BLaER1 treated with 17β-estradiol and CSF1 and Interleukin-3, amounts not matched to agents 10 nM and 100 nM (cell line): ENCODE results near the gene AFF3.
A peak's percentile ranks its signal among the peaks of the same experiment; 100 is the strongest.

Experiments used
- H3K27ac ChIP-seq, 11 experiments: shearing (Covaris generic); formaldehyde crosslinking; 2 replicates each; pipeline ENCODE4 v1.8.1; 2022
- H3K27me3 ChIP-seq, 11 experiments: shearing (Covaris generic); formaldehyde crosslinking; 2 replicates each; pipeline ENCODE4 v1.8.1; 2022
- H3K36me3 ChIP-seq, 11 experiments: shearing (Covaris generic); formaldehyde crosslinking; 2 replicates each; pipeline ENCODE4 v1.8.1; 2022
- H3K4me1 ChIP-seq, 10 experiments: shearing (Covaris generic); formaldehyde crosslinking; 2 replicates each; pipeline ENCODE4 v1.8.1; 2022
- H3K4me2 ChIP-seq, 11 experiments: shearing (Covaris generic); formaldehyde crosslinking; 2 replicates each; pipeline ENCODE4 v1.8.1; 2022
- H3K4me3 ChIP-seq, 10 experiments: shearing (Covaris generic); formaldehyde crosslinking; 2 replicates each; pipeline ENCODE4 v1.8.1; 2022
- H3K9ac ChIP-seq, 11 experiments: shearing (Covaris generic); formaldehyde crosslinking; 2 replicates each; pipeline ENCODE4 v1.8.1; 2022
- H3K9me3 ChIP-seq, 11 experiments: shearing (Covaris generic); formaldehyde crosslinking; replicated peaks in 1 of 11; 2 replicates each; pipeline ENCODE4 v1.8.1; 2022
- H4K20me1 ChIP-seq, 11 experiments: shearing (Covaris generic); formaldehyde crosslinking; 2 replicates each; pipeline ENCODE4 v1.8.1; 2022
- Cebpa-rat ChIP-seq, 11 experiments: shearing (Covaris generic); IDR thresholded peaks; 2 replicates each; pipeline ENCODE4 v1.8.1; 2022

Gene AFF3

DNA sequence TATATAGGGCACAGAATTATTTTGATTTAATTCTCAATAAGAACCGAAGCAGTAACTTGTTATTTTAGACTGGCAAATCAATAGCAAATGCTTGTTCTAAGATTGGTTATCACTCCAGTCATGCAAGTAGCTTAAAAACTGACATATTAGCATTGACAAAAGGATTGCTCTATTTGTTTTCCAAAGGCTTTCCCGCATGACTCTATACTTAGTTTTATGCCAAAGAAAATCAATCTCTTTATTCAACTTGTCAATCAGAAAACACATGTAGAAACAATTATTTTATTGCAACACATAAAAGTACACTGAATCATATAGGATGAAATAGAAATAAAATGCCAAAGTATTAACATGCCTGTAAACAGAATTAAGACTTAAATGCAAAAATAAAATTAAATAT is 108.4 kb downstream of the AFF3 start:
- H3K4me2 ChIP-seq = no peak overlapping the region
- no peaks in the 10 kb centered on the region for H3K27me3 ChIP-seq
- H4K20me1 ChIP-seq = peaks cover 0 to 31% (median 4%) of the 10 kb centered on the region in 11 experiments; a peak in 8 of 22 replicates
- H3K9ac ChIP-seq = no peak overlapping the region
- no peak overlapping the region for H3K27ac ChIP-seq
- H3K4me3 ChIP-seq = no peak overlapping the region
- TF ChIP-seq Cebpa-rat (IDR thresholded peaks at IDR 0.05) = no peak
- H3K4me1 ChIP-seq = 0 out of 20 replicates have a peak, but pooled peaks cover 0 to under 1% (median 0%) of the 10 kb centered on the region in 10 experiments
- H3K9me3 ChIP-seq = 0 out of 22 replicates have a peak, but pooled peaks cover 0 to 5% (median 0%) of the 10 kb centered on the region in 11 experiments
- peaks cover 0 to 13% (median 0%) of the 10 kb centered on the region in 11 experiments; a peak in 3 of 22 replicates for H3K36me3 ChIP-seq

DNA sequence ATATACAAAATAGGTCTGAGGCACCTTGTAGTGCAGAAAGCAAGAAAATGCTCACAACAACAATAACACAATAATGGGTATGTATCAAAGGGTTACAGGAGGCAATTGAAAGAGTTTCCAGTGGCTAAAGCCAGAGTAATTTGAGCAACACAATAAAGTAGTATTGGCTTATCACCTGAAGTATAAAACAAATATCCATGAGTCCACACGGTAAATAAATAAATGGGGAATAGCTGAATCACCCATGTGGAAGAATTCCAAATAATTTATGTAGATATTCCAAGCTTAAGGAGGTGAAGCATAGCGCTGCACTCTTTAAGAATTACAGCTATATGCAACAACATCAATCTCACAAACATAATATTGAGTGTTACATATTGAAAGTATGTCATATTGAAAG is 110.8 kb downstream of the AFF3 start:
- Histone ChIP-seq H3K27ac (no peak overlapping the region), H4K20me1 (peaks cover 0 to 35% (median 4%) of the 10 kb centered on the region in 11 experiments; a peak in 8 of 22 replicates), H3K27me3 (no peaks in the 10 kb centered on the region), H3K9me3 (0 out of 22 replicates have a peak, but pooled peaks cover 0 to 5% (median 0%) of the 10 kb centered on the region in 11 experiments), H3K36me3 (0 out of 22 replicates have a peak, but pooled peaks cover 0 to 13% (median 0%) of the 10 kb centered on the region in 11 experiments), H3K4me2 (no peak overlapping the region), H3K4me1 (no peaks in the 10 kb centered on the region), H3K9ac (no peak overlapping the region), H3K4me3 (no peak overlapping the region)
- no peak for TF ChIP-seq Cebpa-rat (IDR thresholded peaks at IDR 0.05)

DNA sequence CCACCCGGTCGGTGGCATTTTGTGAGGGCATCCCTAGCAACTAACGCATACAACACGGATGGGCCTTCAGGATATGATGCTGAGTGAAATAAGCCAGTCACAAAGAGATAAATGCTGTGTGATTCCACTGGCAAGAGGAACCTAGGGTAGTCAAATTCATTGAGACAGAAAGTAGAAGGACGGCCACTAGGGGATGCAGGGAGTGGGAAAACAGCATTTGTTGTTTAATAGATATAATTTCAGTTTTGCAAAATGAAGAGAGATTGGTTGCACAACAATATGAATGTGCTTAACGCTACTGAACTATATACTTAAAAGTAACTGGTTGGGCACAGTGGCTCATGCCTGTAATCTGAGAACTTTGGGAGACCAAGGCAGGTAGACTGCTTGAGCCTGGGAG is 112.9 kb downstream of the AFF3 start:
- no peak overlapping the region for H3K27ac ChIP-seq
- H3K9ac ChIP-seq = no peak overlapping the region
- H4K20me1 ChIP-seq = peaks cover 0 to 25% (median 0%) of the 10 kb centered on the region in 11 experiments; a peak in 6 of 22 replicates
- H3K4me3 ChIP-seq = no peak overlapping the region
- no peak for TF ChIP-seq Cebpa-rat (IDR thresholded peaks at IDR 0.05)
- H3K36me3 ChIP-seq = 0 out of 22 replicates have a peak, but pooled peaks cover 0 to 13% (median 0%) of the 10 kb centered on the region in 11 experiments
- peaks cover 0 to 5% (median 0%) of the 10 kb centered on the region in 11 experiments; a peak in 2 of 22 replicates for H3K9me3 ChIP-seq
- H3K4me1 ChIP-seq = no peaks in the 10 kb centered on the region
- no peaks in the 10 kb centered on the region for H3K27me3 ChIP-seq
- no peak overlapping the region for H3K4me2 ChIP-seq

DNA sequence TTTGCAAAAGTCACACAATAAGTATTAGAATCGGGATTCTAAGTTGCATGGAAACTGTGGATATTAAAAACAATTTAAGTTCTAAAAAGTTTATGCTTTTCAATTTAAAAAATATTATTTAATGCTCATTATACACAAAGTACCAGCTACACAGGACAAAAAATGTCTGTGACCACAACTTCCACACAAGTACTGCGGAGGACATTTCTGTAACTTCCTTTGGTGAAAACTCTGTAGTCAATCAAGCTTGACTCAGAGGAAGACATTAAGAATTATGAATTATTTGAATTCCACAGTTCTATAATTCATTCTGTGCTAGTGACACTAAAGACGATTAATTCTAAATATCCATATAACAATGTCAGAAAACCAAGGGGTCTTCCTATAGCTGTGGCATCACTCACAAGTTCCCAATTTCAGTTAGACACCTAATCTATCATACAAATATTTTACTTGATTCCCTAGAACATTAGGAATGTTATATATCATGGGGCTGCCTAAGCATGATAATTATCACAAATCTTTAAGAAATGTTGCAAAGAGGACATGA is 120.5 kb downstream of the AFF3 start:
- peaks cover 0 to 47% (median 7%) of the 10 kb centered on the region in 11 experiments; a peak in 6 of 22 replicates for H4K20me1 ChIP-seq
- H3K27me3 ChIP-seq = no peaks in the 10 kb centered on the region; a peak in 1 of 22 replicates
- no peak overlapping the region for H3K9ac ChIP-seq
- H3K9me3 ChIP-seq = peaks cover 0 to 5% (median 1%) of the 10 kb centered on the region in 11 experiments; a peak in 7 of 22 replicates
- peaks cover 0 to 17% (median 4%) of the 10 kb centered on the region in 11 experiments; a peak in 13 of 22 replicates for H3K36me3 ChIP-seq
- H3K4me1 ChIP-seq = peaks cover 14 to 22% (median 18%) of the 10 kb centered on the region in 10 experiments
- peak overlapping the region; percentile 18 to 66 (median 53); a peak in 21 of 22 replicates for H3K4me2 ChIP-seq
- no peak for TF ChIP-seq Cebpa-rat (IDR thresholded peaks at IDR 0.05)
- no peak overlapping the region for H3K27ac ChIP-seq
- no peak overlapping the region for H3K4me3 ChIP-seq

DNA sequence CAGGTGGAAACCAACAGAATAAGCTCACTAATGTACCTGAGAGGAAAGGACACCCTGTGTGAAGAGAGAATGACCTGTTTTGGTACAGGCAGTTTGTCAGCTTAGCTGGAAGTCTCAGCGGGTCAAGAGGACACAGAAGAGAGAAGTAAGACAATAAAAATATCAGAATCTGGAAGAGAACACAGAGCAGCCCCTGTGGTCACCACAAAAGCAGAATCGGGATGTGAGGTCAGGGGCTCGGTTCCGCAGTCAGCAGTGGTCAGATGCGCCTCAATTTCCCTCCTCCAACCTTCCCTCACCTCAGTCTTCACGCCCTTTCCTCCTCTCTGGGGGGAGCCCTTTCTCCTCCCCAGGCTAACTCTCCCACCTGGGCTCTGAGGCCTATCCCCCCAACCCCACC is 122.9 kb downstream of the AFF3 start:
- TF ChIP-seq Cebpa-rat (IDR thresholded peaks at IDR 0.05) = no peak
- no peak overlapping the region for H3K4me2 ChIP-seq
- no peaks in the 10 kb centered on the region; a peak in 1 of 22 replicates for H3K27me3 ChIP-seq
- H3K4me1 ChIP-seq = peaks cover 14 to 22% (median 18%) of the 10 kb centered on the region in 10 experiments
- no peak overlapping the region for H3K27ac ChIP-seq
- peaks cover 0 to 34% (median 11%) of the 10 kb centered on the region in 11 experiments; a peak in 13 of 22 replicates for H3K36me3 ChIP-seq
- H3K4me3 ChIP-seq = no peak overlapping the region
- H4K20me1 ChIP-seq = peaks cover 0 to 47% (median 7%) of the 10 kb centered on the region in 11 experiments; a peak in 6 of 22 replicates
- no peak overlapping the region for H3K9ac ChIP-seq
- peaks cover 0 to 13% (median 7%) of the 10 kb centered on the region in 11 experiments; a peak in 7 of 22 replicates for H3K9me3 ChIP-seq

DNA sequence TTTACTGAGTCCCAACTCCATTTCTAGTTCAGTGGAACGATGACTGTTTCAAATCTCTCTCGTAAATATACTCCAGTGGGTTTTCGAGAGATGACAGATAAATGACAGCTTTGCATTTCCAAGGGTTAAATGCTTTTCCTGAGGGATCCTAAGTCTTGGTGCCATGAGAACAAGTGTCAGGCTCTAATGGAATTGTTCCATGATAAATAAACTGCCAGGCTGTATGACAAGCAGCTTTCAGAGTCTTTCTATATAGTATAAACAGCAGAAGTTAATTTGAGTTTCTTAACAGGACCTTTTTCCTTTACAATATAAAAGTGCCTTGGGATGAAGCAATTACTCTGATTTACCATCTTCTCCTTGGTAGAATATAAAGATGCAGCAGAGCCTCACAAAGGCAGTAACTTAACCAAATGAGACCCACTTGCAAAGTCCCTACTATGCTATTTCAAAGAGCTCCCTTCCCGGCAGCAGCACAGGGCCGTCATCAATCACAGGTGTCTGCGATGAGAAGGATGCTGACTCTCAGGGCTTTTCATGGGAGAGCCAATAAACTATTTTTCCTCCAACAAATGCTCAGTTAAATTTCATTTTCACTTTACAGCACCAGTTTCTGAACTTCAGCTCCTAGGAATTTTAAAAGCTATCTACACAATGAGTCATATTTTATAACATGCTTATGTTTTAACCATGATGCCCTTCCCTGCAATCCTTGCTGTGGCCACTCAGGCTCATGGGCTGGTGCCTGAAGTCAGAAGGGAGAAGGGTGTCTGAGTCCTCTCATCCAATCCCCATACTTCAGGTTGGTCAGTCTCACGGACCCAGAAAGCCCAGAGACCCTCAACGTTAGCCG is 123.8 kb downstream of the AFF3 start:
- H3K36me3 ChIP-seq = peaks cover 0 to 34% (median 11%) of the 10 kb centered on the region in 11 experiments; a peak in 13 of 22 replicates
- H3K9ac ChIP-seq = no peak overlapping the region
- peaks cover 0 to 13% (median 7%) of the 10 kb centered on the region in 11 experiments; a peak in 7 of 22 replicates for H3K9me3 ChIP-seq
- no peak overlapping the region for H3K4me2 ChIP-seq
- H3K4me3 ChIP-seq = no peak overlapping the region
- H3K27ac ChIP-seq = no peak overlapping the region
- H3K4me1 ChIP-seq = peaks cover 14 to 22% (median 18%) of the 10 kb centered on the region in 10 experiments
- no peak for TF ChIP-seq Cebpa-rat (IDR thresholded peaks at IDR 0.05)
- no peaks in the 10 kb centered on the region; a peak in 1 of 22 replicates for H3K27me3 ChIP-seq
- peaks cover 0 to 54% (median 7%) of the 10 kb centered on the region in 11 experiments; a peak in 6 of 22 replicates for H4K20me1 ChIP-seq

DNA sequence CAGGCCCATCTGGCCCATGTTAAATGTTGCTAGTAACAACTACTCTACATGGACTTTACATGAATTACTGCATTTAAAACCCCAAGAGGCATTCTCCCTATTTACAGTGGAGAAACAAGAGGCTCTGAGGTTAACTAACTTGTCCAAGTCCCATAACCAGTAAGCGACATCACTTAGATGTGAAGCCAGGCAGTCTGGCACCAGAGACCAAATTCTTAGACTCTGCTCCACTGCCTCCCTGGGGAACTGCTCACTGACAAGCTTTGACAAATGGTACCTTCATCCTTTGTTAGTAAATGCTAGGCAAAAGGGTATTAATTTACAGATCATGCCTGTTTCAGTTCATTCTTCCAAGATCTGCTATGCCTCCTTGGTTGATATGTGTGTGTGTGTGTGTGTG is 124.8 kb downstream of the AFF3 start:
- H3K4me1 ChIP-seq = peaks cover 13 to 18% (median 16%) of the 10 kb centered on the region in 10 experiments
- H3K27ac ChIP-seq = no peak overlapping the region
- TF ChIP-seq Cebpa-rat (IDR thresholded peaks at IDR 0.05) = no peak
- no peak overlapping the region for H3K4me2 ChIP-seq
- H3K9me3 ChIP-seq = peaks cover 0 to 13% (median 7%) of the 10 kb centered on the region in 11 experiments; a peak in 7 of 22 replicates
- no peak overlapping the region for H3K4me3 ChIP-seq
- H3K9ac ChIP-seq = no peak overlapping the region
- no peaks in the 10 kb centered on the region; a peak in 1 of 22 replicates for H3K27me3 ChIP-seq
- peaks cover 0 to 49% (median 7%) of the 10 kb centered on the region in 11 experiments; a peak in 6 of 22 replicates for H4K20me1 ChIP-seq
- H3K36me3 ChIP-seq = peaks cover 0 to 34% (median 11%) of the 10 kb centered on the region in 11 experiments; a peak in 13 of 22 replicates

DNA sequence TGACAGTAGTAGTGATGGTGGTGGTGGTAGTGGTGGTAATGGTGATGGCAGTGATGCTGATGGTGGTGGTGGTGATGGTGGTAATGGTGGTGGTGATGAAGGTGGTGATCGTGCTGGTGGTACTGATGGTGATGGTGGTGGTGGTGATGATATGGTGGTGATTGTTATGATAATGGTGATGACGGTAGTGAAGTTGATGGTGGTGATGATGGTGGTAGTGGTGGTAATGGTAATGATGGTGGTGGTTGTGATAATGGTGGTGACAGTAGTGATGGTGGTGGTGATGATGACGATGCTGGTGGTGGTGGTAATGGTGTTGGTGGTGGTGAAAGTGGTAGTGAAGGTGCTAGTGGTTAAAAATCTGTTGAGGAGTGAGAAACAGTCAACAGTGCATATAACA is 125.6 kb downstream of the AFF3 start:
- no peak overlapping the region for H3K4me3 ChIP-seq
- no peak overlapping the region for H3K27ac ChIP-seq
- H3K4me1 ChIP-seq = peaks cover 5 to 10% (median 8%) of the 10 kb centered on the region in 10 experiments; a peak in 19 of 20 replicates
- peaks cover 0 to 13% (median 7%) of the 10 kb centered on the region in 11 experiments; a peak in 7 of 22 replicates for H3K9me3 ChIP-seq
- H4K20me1 ChIP-seq = peaks cover 0 to 40% (median 7%) of the 10 kb centered on the region in 11 experiments; a peak in 5 of 22 replicates
- H3K9ac ChIP-seq = no peak overlapping the region
- H3K27me3 ChIP-seq = no peaks in the 10 kb centered on the region; a peak in 1 of 22 replicates
- H3K4me2 ChIP-seq = no peak overlapping the region
- H3K36me3 ChIP-seq = peaks cover 0 to 41% (median 11%) of the 10 kb centered on the region in 11 experiments; a peak in 14 of 22 replicates
- TF ChIP-seq Cebpa-rat (IDR thresholded peaks at IDR 0.05) = no peak
